Prostate gland (tissue), 2 donors: ENCODE measurements around the gene PTPRM. TPM values are rescaled to one million over a fixed set of nuclear protein-coding genes. Genes with fewer than 3 reads are reported as not detected.

Source experiments
- DNase-seq: peaks from one replicate; pipeline ENCODE4 v3.0.0-alpha.2; 2019; ENCODE audit warnings: low spot score
- H3K27ac ChIP-seq, 2 donors: fragments of 200-600 bp; sonication (generic); 2 replicates each; pipeline ENCODE4 v1.5.1; 2017 to 2019
- H3K27me3 ChIP-seq: fragments of 200-600 bp; sonication (generic); replicated peaks from 2 replicates; pipeline ENCODE4 v1.5.1; 2019; ENCODE audit not compliant: insufficient read depth
- H3K36me3 ChIP-seq, 2 donors: fragments of 200-600 bp; sonication (generic); 1 replicate in 1 of 2; 2 replicates in 1 of 2; pipeline versions ENCODE4 v1.5.1 to v1.8.1; 2017 to 2019
- H3K4me1 ChIP-seq: fragments of 200-600 bp; sonication (generic); replicated peaks from 2 replicates; pipeline ENCODE4 v1.5.1; 2019
- H3K4me3 ChIP-seq, 2 donors: fragments of 200-600 bp; sonication (generic); 2 replicates each; pipeline ENCODE4 v1.5.1; 2017 to 2019
- H3K9me3 ChIP-seq: fragments of 200-600 bp; sonication (generic); 2 replicates; pipeline ENCODE4 v1.5.1; 2017
- CTCF ChIP-seq, 4 experiments: fragments of 200-600 bp in 2 of 4; fragments of 450-650 bp in 2 of 4; sonication (generic) in 2 of 4; IDR thresholded peaks; 1 replicate in 3 of 4; 2 replicates in 1 of 4; pipeline ENCODE4 v1.5.1; 2016 to 2019; ENCODE audit warnings: antibody characterized with exemption in 4 of 4, mild to moderate bottlenecking in 2 of 4, moderate library complexity in 2 of 4
- POLR2A ChIP-seq: fragments of 450-650 bp; IDR thresholded peaks from one replicate; pipeline ENCODE4 v1.6.1; 2016; ENCODE audit warnings: antibody characterized with exemption, mild to moderate bottlenecking
- POLR2AphosphoS5 ChIP-seq: sonication (generic); formaldehyde crosslinking; IDR thresholded peaks from one replicate; pipeline ENCODE4 v1.6.1; 2017; ENCODE audit warnings: antibody characterized with exemption
- WGBS: methylation state at CpG from one replicate; pipeline ENCODE4 v1.1.5; 2018; 5-methylcytosine and 5-hydroxymethylcytosine counted together
- intact Hi-C: fragments of 100-400 bp; cut with DNase I; formaldehyde crosslinking; loops from one replicate; pipeline ENCODE4 v1.14.2; 2022
- total RNA-seq, 2 donors: library from RNA; depleted of rRNA; stranded (reverse); fragments of >200 nt; gene quantifications; one replicate each; pipeline ENCODE4 v1.1.0, GENCODE V29; 2016

The PTPRM gene
- total RNA-seq, 2 donors from 2014 or later = 32.9 to 92.6 TPM

DNA sequence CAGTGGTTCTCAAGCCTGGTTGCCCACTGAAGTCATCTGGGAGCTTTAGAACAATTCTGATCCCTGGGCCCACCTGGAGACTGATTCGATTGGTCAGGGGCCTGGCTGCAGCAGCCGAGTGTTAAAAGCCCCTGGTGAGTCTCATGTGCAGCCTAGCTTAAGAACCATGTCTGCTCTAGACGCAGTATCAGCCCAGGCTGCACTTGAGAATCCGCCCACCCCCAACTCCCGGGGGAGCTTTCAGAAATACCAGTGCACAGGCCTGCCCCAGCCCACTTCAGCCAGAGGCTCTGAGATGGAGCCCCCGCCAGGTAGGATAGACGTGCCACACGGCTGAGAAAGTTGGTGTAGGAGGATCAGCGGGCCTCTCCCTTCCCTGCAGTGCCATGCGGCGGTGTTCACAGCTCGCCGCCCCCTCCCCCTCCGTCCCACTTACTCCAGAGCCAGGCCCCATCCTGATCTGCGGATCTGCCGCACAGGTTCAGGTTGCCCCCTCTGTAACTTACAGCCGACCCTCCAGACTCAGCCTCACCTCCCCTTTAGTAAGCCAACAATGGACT, 833.2 kb downstream of the PTPRM start:
- Histone ChIP-seq H3K9me3 (no peaks in the 10 kb centered on the region), H3K4me3 (no peak overlapping the region), H3K27me3 (no peaks in the 10 kb centered on the region), H3K27ac (no peak overlapping the region), H3K4me1 (no peaks in the 10 kb centered on the region), H3K36me3 (no peaks in the 10 kb centered on the region)
- TF ChIP-seq POLR2A (no peak), CTCF (IDR thresholded peaks at IDR 0.05) (no peak), POLR2AphosphoS5 (no peak)
- WGBS = 96% methylated on average over 17 of the region's 17 CpGs
- intact Hi-C loops = no loop called here
- DNase-seq = no peak

DNA sequence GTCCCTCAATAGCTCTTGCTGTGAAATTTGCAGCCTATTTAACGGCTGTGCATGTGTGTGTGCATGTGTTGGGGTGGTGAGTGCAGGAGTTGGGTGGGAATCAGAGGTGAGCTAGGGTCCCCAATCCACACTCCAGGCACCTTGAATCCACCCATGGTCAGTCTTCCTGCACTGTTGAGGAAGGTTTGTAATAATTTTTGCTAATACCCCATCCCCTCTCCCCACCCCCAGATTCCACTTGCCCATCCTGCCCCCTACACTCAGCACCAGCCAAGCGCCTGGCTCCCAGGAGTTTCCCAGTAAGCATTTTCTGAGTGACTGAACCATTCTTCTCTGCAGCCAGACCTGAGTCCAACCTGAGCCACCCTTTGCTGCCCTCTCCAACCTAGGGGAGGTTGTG, 833.7 kb downstream of the PTPRM start:
- intact Hi-C loops = no loop called here
- Histone ChIP-seq H3K4me3 (no peak overlapping the region), H3K9me3 (no peaks in the 10 kb centered on the region), H3K27ac (no peak overlapping the region), H3K36me3 (no peaks in the 10 kb centered on the region), H3K4me1 (no peaks in the 10 kb centered on the region), H3K27me3 (no peaks in the 10 kb centered on the region)
- no peak for DNase-seq
- 69% methylated on average over 2 of the region's 2 CpGs for WGBS
- no peak for TF ChIP-seq POLR2AphosphoS5
- TF ChIP-seq CTCF (IDR thresholded peaks at IDR 0.05) = no peak
- TF ChIP-seq POLR2A = no peak

DNA sequence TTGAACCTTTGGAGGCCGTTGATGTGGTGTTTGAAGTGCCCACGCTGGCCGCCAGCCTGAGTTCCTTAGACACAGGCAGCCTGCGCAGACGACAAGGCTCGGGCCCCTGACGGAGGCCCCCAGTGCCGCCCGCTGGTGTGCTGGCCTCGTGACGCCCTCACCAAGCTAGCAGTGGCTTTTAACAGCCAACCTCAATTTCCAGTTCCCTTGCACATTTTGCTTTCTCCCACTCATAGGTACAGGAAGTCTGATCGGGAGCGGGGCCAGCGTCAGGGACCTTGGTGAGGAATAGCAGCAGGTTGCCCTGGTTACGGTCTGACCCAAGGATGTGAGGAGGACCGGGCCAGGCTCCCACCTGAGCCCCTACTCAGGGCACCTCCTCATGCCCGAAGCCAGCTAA, 834.5 kb downstream of the PTPRM start:
- H3K4me3 ChIP-seq = no peak overlapping the region
- no peaks in the 10 kb centered on the region for H3K36me3 ChIP-seq
- intact Hi-C loops = no loop called here
- no peak overlapping the region for H3K27ac ChIP-seq
- H3K4me1 ChIP-seq = no peaks in the 10 kb centered on the region
- H3K27me3 ChIP-seq = no peaks in the 10 kb centered on the region
- DNase-seq = no peak
- no peaks in the 10 kb centered on the region for H3K9me3 ChIP-seq
- no peak for TF ChIP-seq POLR2A
- TF ChIP-seq POLR2AphosphoS5 = no peak
- TF ChIP-seq CTCF (IDR thresholded peaks at IDR 0.05) = no peak
- WGBS = 97% methylated on average over 16 of the region's 17 CpGs

DNA sequence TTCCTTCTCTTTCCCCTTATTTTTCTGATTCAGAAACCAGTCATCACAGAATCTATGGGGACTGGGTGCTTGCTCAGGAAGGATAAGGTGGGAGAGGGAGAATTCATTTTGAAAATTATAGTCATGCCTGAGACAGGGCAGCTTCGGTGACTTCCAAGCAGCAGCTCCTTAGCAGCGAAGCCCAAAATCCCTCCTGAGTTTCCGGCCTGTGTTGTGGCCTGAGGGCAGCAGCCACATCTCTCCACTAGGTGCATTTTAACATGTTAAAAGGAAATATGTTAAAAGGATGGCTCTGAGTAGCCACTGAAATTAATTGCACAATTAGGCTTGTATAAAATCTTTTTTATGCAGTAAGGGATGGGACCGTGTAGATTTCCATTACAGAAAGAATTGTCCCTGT, 835.1 kb downstream of the PTPRM start:
- Histone ChIP-seq H3K36me3 (no peaks in the 10 kb centered on the region), H3K27ac (no peak overlapping the region), H3K9me3 (no peaks in the 10 kb centered on the region), H3K4me1 (no peaks in the 10 kb centered on the region), H3K27me3 (no peaks in the 10 kb centered on the region), H3K4me3 (no peak overlapping the region)
- DNase-seq = no peak
- intact Hi-C loops = no loop called here
- WGBS = 85% methylated on average over 4 of the region's 4 CpGs
- TF ChIP-seq POLR2AphosphoS5 (no peak), CTCF (IDR thresholded peaks at IDR 0.05) (no peak), POLR2A (no peak)

DNA sequence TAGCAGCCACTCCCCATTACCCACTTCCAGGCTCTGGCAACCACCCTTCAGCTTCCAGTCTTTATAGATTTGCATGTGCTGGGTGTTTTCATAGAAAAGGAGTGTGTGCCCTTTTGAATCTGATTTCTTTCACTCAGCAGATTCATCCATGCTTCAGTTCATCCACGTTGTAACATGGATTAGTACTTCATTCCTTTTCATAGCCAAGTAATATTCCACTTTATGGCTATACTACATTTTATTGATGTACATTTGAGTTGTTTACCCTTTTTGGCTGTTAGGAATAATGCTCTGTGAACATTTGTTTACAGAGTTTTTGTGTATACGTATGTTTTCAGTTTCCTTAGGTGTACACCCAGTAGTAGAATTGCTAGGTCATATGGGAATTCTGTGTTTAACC, 836.6 kb downstream of the PTPRM start:
- Histone ChIP-seq H3K27ac (no peak overlapping the region), H3K4me3 (no peak overlapping the region), H3K36me3 (no peaks in the 10 kb centered on the region), H3K4me1 (no peaks in the 10 kb centered on the region), H3K9me3 (no peaks in the 10 kb centered on the region), H3K27me3 (no peaks in the 10 kb centered on the region)
- WGBS = 93% methylated on average over 2 of the region's 2 CpGs
- no peak for DNase-seq
- intact Hi-C loops = no loop called here
- no peak for TF ChIP-seq POLR2A
- TF ChIP-seq CTCF (IDR thresholded peaks at IDR 0.05) = no peak
- TF ChIP-seq POLR2AphosphoS5 = no peak
